ENCODE data around the gene NPB.

- no peak for TF ChIP-seq POLR2A (IDR thresholded peaks at IDR 0.05; ENCODE audit: low read depth, low read length)
- no peak for TF ChIP-seq POLR2AphosphoS5 (IDR thresholded peaks at IDR 0.05; ENCODE audit: low read depth, low read length)
- TF ChIP-seq SPI1 (IDR thresholded peaks at IDR 0.05; ENCODE audit: low read depth, low read length) = no peak
- no peak for TF ChIP-seq TAF1 (IDR thresholded peaks at IDR 0.05; ENCODE audit: low read depth, low read length)
- TF ChIP-seq POU2F2 (IDR thresholded peaks at IDR 0.05; ENCODE audit: low read depth, low read length) = no peak
Measured at GRCh38 chr17:81913394-81914102, 11.5 kb downstream of the NPB start.
